Transverse colon (tissue), 4 donors: ENCODE results near the gene RHOF.
A peak's percentile ranks its signal among the peaks of the same experiment; 100 is the strongest.

Source experiments
- CTCF ChIP-seq, 5 experiments: fragments of 200-600 bp in 3 of 5; fragments of 450-650 bp in 2 of 5; sonication (generic) in 3 of 5; IDR thresholded peaks; 1 replicate in 2 of 5; 2 replicates in 3 of 5; pipeline ENCODE4 v1.5.1; 2016 to 2017; ENCODE audit warnings: antibody characterized with exemption in 5 of 5, inconsistent platforms in 3 of 5, mild to moderate bottlenecking in 2 of 5, moderate library complexity in 1 of 5
- EP300 ChIP-seq: sonication (generic); formaldehyde crosslinking; IDR thresholded peaks from one replicate; pipeline ENCODE4 v1.6.1; 2017; ENCODE audit warnings: antibody characterized with exemption, low read depth
- POLR2A ChIP-seq: fragments of 450-650 bp; IDR thresholded peaks from one replicate; pipeline ENCODE4 v1.6.1; 2016; ENCODE audit warnings: antibody characterized with exemption, mild to moderate bottlenecking, moderate library complexity
- POLR2AphosphoS5 ChIP-seq, 3 donors: sonication (generic); formaldehyde crosslinking; IDR thresholded peaks; one replicate each; pipeline ENCODE4 v1.6.1; 2016; ENCODE audit warnings: antibody characterized with exemption in 3 of 3

GRCh38 chr12:121793838-121794533, 498 bp upstream of the RHOF start:
- peak; percentile 100 for TF ChIP-seq CTCF (IDR thresholded peaks at IDR 0.05)
- TF ChIP-seq POLR2AphosphoS5 (IDR thresholded peaks at IDR 0.05) = peak; percentile 30 to 74 (median 71)
- peak; percentile 48 for TF ChIP-seq POLR2A
- TF ChIP-seq EP300 = no peak
